Measurements from ENCODE around the gene METTL24. TPM values are rescaled to one million over a fixed set of nuclear protein-coding genes. Genes with fewer than 3 reads are reported as not detected.

The METTL24 gene, protein sequence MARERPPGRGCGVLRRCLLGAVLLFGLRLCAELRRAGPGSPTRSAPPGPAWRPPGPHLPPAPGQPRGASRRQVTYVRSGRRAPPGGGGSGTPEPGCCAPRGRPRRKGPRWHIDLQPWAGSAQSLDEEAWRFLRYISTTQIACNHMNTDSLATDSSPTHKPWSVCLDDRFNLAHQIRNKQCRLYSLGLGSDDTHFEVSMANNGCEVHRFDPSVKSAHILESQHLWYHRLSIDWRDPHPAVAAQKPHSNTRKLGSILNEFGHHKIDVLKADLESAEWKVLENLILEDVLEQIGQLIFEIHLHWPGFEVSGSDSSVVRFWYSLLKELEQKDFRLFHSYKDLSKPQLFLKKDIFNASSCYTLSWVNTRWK
- total RNA-seq = 10 to 100 TPM; 12.0 to 17.2 TPM
- long read RNA-seq, donor 1, partial matches to known transcripts = 0 of 10 reads
- long read RNA-seq, donor 1, other reads (novel, unspliced or antisense) = 7 of 10 reads
- long read RNA-seq, donor 2, partial matches to known transcripts = 1 of 2 reads
- long read RNA-seq, donor 2, other reads (novel, unspliced or antisense) = 1 of 2 reads

GRCh38 chr6:110357664-110358552 is at the start of gene METTL24:
Gene METTL24 (minus strand): TSS chr6:110358349. CDS start chr6:110358272, 77 bp downstream.
- DNase-seq (ENCODE audit: low spot score) = no peak
- intact Hi-C loops (cut with DNase I) = no loop called here

- intact Hi-C loops (cut with DNase I) = no loop called here
- no peak for DNase-seq (ENCODE audit: low spot score)
These were observed 46.5 kb upstream of the METTL24 start for GRCh38 chr6:110404607-110405006.

DNA sequence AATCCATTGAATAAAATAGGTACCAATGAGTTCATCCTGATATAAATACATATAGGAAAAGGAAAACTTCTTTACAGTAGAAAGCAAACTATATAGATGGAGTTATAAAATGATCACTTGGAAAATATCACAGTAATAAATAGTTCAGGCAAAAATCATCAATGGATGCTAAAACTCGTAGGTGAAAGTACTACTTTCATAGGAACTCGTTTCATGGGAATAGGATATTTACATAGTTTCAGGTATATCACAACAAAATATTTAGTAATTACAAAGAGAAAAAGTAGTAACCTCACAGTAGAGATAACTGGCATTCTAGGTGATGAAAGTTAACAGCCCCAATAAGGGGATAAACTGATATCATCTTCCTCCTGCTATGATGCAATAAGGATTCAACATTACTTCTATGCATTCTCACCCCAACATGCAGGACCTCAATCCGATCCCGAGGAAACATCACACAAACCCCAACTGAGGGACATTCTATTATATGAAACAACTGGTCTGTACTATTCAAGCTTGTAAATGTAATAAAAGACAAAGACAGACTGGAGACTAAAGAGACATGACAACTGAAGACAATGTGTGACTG is 43.5 kb upstream of the METTL24 start:
- no peak for DNase-seq (ENCODE audit: low spot score)
- intact Hi-C loops (cut with DNase I) = no loop called here

GRCh38 chr6:110400208-110400607 is 42.1 kb upstream of the METTL24 start:
- intact Hi-C loops (cut with DNase I) = no loop called here
- DNase-seq (ENCODE audit: low spot score) = no peak

GRCh38 chr6:110399219-110400071 is 41.3 kb upstream of the METTL24 start:
- intact Hi-C loops (cut with DNase I) = loop anchor here (5.0 to 10.0 kb wide), 3 partner anchors 215 to 1972 kb away; partner anchors contain the start of gene CDC40 (in 1 of the 2)
- no peak for DNase-seq (ENCODE audit: low spot score)

DNA sequence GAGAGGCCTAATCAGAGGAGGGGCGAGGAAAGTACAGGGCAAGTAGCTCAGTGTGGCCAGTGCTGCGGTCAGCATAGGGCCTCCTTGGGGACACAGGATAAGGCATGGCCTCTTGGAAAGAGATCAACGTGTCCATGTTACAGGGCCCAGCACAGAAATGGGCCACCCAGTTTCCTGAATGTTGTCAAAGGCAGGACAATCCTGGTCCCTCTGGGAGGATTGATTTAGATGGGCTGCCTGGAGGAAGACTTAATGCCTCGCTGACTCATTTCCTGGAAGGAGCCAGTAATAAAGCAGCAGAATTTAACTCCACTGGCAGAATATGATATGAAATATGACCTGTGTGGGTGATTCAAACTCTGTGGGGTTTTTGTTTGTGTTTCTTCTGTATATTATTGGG is 40.6 kb upstream of the METTL24 start:
- intact Hi-C loops (cut with DNase I) = loop anchor here (5.0 to 10.0 kb wide), 3 partner anchors 214 to 1971 kb away; partner anchors contain the start of gene CDC40 (in 1 of the 2)
- no peak for DNase-seq (ENCODE audit: low spot score)

GRCh38 chr6:110395221-110395620 is 37.1 kb upstream of the METTL24 start:
- intact Hi-C loops (cut with DNase I) = loop anchor here (5.0 to 10.0 kb wide), 3 partner anchors 210 to 1968 kb away; partner anchors contain the start of gene CDC40 (in 1 of the 2)
- DNase-seq (ENCODE audit: low spot score) = no peak

GRCh38 chr6:110394409-110394808 is 36.3 kb upstream of the METTL24 start:
- no peak for DNase-seq (ENCODE audit: low spot score)
- intact Hi-C loops (cut with DNase I) = loop anchor here (10.0 kb wide), 2 partner anchors 210 to 690 kb away; partner anchors contain the start of gene CDC40 (in 1 of the 2)

GRCh38 chr6:110392727-110393126 is 34.6 kb upstream of the METTL24 start:
- DNase-seq (ENCODE audit: low spot score) = no peak
- intact Hi-C loops (cut with DNase I) = loop anchor here (10.0 kb wide), 2 partner anchors 208 to 688 kb away; partner anchors contain the start of gene CDC40 (in 1 of the 2)

DNA sequence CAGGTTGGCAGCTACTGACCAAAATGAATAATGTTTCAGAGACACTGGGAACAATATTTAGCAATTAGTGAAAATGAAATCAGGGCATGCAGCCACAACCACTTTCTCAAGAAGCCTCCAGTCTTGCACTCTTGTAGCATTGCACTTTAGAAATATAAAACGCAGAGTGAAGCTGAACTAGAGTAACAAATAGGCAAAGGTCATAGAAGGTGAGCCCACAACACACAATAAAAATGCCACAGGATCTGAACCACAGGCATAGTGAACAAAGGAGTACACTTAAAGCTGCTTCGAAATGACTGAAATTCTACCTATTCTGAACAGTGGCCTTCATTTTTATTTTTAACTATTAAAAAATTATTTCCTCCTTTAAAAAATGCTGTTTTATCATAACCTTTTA is 32.3 kb upstream of the METTL24 start:
- intact Hi-C loops (cut with DNase I) = loop anchor here (2.0 to 10.0 kb wide), 3 partner anchors 206 to 686 kb away; partner anchors contain the start of genes CDC40 (in 1 of the 2) and WASF1 (in 1 of the 2)
- DNase-seq (ENCODE audit: low spot score) = no peak

DNA sequence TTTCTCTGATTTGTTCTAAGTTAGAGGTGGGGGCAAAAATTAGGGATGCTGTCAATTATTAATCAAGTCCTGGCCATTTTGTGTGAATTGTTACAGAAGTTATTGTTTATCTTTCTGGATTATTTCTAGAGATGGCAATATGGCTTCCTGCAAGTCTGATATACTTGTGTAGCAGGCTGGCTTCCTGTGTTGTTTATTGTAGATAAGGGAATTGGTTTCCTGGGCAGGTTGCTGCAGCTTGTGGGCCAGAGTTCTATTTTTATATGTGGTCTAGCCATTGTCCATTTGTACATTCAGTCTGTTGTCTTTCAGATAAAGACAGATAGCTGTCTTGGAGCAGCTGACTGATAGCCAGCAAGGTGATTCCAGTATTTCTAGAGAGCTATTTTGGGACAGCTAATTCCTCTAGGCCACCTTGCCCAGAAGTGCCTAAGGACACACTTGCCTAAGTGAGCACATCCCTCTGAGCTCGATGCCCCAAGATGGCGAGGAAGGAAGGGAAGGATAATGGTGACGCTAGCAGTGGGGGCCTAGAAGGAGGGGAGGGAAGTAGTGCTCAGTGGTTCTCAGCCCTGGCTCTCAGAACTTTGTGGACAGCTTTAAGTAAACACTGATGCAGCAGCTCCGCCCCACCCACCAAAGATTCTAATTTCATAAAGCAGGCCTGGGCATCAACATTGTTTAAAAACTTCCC is 31.7 kb upstream of the METTL24 start:
- no peak for DNase-seq (ENCODE audit: low spot score)
- intact Hi-C loops (cut with DNase I) = loop anchor here (2.0 to 10.0 kb wide), 3 partner anchors 205 to 685 kb away; partner anchors contain the start of genes CDC40 (in 1 of the 2) and WASF1 (in 1 of the 2)

GRCh38 chr6:110387986-110388385 is 29.8 kb upstream of the METTL24 start:
- DNase-seq (ENCODE audit: low spot score) = no peak
- intact Hi-C loops (cut with DNase I) = no loop called here

DNA sequence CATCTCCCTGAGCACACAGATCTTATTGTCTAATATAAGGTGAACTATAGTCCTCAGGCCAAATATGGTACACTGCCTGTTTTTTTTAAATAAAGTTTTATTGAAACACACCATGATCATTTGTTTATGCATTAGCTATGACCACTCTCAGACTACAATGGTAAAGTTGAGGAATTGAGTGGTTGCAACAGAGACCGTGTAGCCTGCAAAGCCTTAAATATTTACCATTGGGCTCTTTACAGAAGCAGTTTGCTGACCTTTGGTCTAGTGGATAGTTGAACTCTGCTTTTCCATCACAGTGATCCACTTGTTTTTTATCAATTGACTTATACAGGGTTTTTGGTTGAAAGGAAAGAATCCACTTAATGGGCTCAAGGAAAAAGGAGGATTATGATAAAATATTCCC is 27.3 kb upstream of the METTL24 start:
- DNase-seq (ENCODE audit: low spot score) = no peak
- intact Hi-C loops (cut with DNase I) = no loop called here

GRCh38 chr6:110378552-110378951 is 20.4 kb upstream of the METTL24 start:
- intact Hi-C loops (cut with DNase I) = no loop called here
- no peak for DNase-seq (ENCODE audit: low spot score)

DNA sequence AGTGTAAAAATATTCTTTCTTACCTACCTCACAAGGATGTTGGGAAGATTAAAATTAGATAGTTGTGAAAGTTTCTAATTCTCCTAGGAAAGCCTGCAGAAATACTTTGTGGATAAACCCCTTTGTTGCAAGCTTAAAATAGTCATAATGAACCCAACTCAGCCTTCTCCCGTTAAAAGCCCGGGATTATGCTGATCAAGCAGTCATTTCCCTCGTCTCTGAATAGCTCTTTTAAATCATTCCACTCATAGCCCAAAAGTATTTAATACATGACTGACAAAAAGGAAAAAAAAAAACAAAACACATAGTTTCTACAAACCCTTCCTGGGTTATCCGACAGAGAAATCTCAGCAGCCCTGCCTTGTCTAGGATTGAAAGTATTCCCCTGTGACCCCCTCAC is 10.9 kb upstream of the METTL24 start:
- intact Hi-C loops (cut with DNase I) = no loop called here
- no peak for DNase-seq (ENCODE audit: low spot score)

DNA sequence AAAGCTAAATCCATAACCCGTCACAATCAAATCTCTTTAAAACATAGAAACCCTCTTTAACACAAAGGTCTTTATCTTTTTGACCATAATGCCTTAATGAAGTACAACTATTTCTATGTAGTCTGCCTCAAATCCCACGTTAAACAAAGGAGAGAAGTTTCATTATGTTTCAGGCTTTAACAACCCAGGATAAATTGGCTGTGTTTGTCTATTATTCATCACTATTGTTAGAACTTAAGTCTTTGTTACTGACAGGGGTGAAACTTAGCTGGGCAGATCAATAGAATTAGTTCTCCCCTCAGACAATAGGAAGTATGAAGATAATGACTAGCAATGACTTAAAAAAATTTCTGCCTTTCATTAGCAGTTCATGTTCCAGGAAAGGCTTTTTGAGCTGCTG is 10.1 kb upstream of the METTL24 start:
- no peak for DNase-seq (ENCODE audit: low spot score)
- intact Hi-C loops (cut with DNase I) = no loop called here

GRCh38 chr6:110367825-110368224 is 9.7 kb upstream of the METTL24 start:
- DNase-seq (ENCODE audit: low spot score) = no peak
- intact Hi-C loops (cut with DNase I) = no loop called here
